Ascending aorta (tissue), 2 donors: ENCODE measurements around the gene GCH1. TPM values are rescaled to one million over a fixed set of nuclear protein-coding genes. Genes with fewer than 3 reads are reported as not detected.
"Not testable (repeated sequence)": the region's sequence is repeated elsewhere in the genome, so short reads cannot be mapped to it uniquely, and the experiment has no call there.

Source experiments
- DNase-seq, 2 donors: peaks; one replicate each; pipeline ENCODE4 v3.0.0-alpha.2; 2019; ENCODE audit warnings: low spot score in 2 of 2
- H3K27ac ChIP-seq, 2 donors: fragments of 200-600 bp; sonication (generic); one replicate each; pipeline ENCODE4 v1.5.1; 2016 to 2017; ENCODE audit warnings: mild to moderate bottlenecking in 1 of 2
- H3K27me3 ChIP-seq: fragments of 200-600 bp; sonication (generic); one replicate; pipeline ENCODE4 v1.5.1; 2017
- H3K36me3 ChIP-seq, 2 donors: fragments of 200-600 bp; sonication (generic); one replicate each; pipeline ENCODE4 v1.5.1; 2016
- H3K4me1 ChIP-seq, 2 donors: fragments of 200-600 bp; sonication (generic); one replicate each; pipeline ENCODE4 v1.5.1; 2016 to 2017; ENCODE audit warnings: mild to moderate bottlenecking in 1 of 2
- H3K4me3 ChIP-seq, 2 donors: fragments of 200-600 bp; sonication (generic); one replicate each; pipeline ENCODE4 v1.5.1; 2016 to 2017; ENCODE audit warnings: mild to moderate bottlenecking in 1 of 2
- H3K9me3 ChIP-seq, 2 donors: fragments of 200-600 bp; sonication (generic); one replicate each; pipeline ENCODE4 v1.5.1; 2016
- intact Hi-C: fragments of 100-400 bp; cut with DNase I; formaldehyde crosslinking; loops from one replicate; pipeline ENCODE4 v1.15.1; 2023
- total RNA-seq: library from RNA; depleted of rRNA; stranded (reverse); fragments of >200 nt; gene quantifications from one replicate; pipeline ENCODE4 v1.1.0, GENCODE V29; 2016
- TF ChIP-seq, protein P1 (sequence below), 3 experiments: fragments of 200-600 bp in 2 of 3; fragments of 450-650 bp in 1 of 3; sonication (generic) in 2 of 3; IDR thresholded peaks; one replicate each; pipeline ENCODE4 v1.5.1; 2016 to 2019; ENCODE audit warnings: antibody characterized with exemption in 3 of 3, mild to moderate bottlenecking in 1 of 3, moderate library complexity in 1 of 3

Gene GCH1
- total RNA-seq, 1 donor from 2014 or later = 3.2 TPM

DNA sequence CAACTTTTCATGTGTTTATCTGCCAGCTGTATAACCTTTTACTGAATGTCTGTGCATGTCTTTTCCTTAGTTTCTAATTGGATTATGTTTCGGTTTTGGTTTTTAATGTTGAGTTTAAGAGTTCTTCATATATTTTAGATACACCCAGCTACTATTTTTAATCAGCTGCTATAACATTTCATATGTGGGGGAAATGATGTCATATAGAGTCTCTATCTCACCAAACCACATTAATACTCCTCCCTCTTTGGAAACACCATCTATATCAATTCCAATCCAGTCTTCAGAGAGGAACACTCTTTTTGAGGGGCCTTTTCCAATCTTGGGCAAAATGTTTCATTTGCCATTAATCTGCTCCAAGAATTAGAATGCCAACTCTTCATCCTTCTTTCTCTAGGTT is 28.5 kb upstream of the GCH1 start:
- H3K4me1 ChIP-seq = no peaks in the 10 kb centered on the region
- intact Hi-C loops = no loop called here
- H3K9me3 ChIP-seq = no peaks in the 10 kb centered on the region
- no peaks in the 10 kb centered on the region for H3K36me3 ChIP-seq
- no peak for DNase-seq
- TF ChIP-seq, protein P1, sequence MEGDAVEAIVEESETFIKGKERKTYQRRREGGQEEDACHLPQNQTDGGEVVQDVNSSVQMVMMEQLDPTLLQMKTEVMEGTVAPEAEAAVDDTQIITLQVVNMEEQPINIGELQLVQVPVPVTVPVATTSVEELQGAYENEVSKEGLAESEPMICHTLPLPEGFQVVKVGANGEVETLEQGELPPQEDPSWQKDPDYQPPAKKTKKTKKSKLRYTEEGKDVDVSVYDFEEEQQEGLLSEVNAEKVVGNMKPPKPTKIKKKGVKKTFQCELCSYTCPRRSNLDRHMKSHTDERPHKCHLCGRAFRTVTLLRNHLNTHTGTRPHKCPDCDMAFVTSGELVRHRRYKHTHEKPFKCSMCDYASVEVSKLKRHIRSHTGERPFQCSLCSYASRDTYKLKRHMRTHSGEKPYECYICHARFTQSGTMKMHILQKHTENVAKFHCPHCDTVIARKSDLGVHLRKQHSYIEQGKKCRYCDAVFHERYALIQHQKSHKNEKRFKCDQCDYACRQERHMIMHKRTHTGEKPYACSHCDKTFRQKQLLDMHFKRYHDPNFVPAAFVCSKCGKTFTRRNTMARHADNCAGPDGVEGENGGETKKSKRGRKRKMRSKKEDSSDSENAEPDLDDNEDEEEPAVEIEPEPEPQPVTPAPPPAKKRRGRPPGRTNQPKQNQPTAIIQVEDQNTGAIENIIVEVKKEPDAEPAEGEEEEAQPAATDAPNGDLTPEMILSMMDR (IDR thresholded peaks at IDR 0.05) = no peak
- H3K27ac ChIP-seq = no peak overlapping the region
- H3K4me3 ChIP-seq = no peak overlapping the region
- no peaks in the 10 kb centered on the region for H3K27me3 ChIP-seq

DNA sequence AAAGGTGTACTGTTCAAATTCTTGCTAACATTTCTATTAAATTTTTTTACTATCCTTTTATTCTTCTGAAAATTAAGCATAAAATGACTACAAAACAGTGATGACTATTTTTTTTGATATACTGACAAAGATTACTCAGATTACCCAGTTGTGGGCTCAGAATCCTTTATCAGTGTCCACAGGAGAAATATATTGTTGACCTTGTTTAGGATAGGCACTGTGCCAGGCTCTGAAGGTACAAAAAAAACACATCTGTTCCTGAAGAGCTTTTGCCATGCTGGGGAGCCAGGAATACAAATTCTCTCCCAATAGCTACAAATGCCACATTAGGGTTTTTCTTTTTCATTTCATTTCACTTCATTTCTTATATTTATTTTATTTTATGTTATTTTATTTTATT is 26.9 kb upstream of the GCH1 start:
- intact Hi-C loops = no loop called here
- Histone ChIP-seq H3K4me1 (no peaks in the 10 kb centered on the region), H3K36me3 (no peaks in the 10 kb centered on the region), H3K9me3 (no peaks in the 10 kb centered on the region), H3K27me3 (no peaks in the 10 kb centered on the region), H3K4me3 (no peak overlapping the region), H3K27ac (no peak overlapping the region)
- TF ChIP-seq, protein P1 (IDR thresholded peaks at IDR 0.05) = no peak
- DNase-seq = no peak

DNA sequence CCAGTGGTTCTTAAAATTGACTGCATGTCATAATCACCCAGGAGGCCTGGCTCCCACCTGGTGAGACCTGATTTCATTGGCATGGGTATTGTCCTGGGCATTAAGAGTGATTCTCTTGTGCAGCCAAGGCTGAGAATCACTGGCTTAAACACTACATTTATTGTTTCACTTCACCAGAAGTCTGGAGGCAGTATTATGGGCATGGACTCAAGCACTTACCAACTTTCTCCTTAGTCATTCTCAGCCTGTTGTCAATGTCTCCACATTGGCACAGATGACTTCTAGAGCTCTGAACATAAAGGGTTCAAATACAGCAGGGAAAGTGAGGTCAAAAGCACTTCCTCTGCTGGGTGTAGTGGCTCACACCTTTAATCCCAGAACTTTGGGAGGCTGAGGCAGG is 25.6 kb upstream of the GCH1 start:
- no peaks in the 10 kb centered on the region for H3K9me3 ChIP-seq
- no peaks in the 10 kb centered on the region for H3K4me1 ChIP-seq
- H3K27ac ChIP-seq = no peak overlapping the region
- intact Hi-C loops = no loop called here
- no peaks in the 10 kb centered on the region for H3K27me3 ChIP-seq
- H3K36me3 ChIP-seq = no peaks in the 10 kb centered on the region
- TF ChIP-seq, protein P1 (IDR thresholded peaks at IDR 0.05) = no peak
- no peak for DNase-seq
- no peak overlapping the region for H3K4me3 ChIP-seq

DNA sequence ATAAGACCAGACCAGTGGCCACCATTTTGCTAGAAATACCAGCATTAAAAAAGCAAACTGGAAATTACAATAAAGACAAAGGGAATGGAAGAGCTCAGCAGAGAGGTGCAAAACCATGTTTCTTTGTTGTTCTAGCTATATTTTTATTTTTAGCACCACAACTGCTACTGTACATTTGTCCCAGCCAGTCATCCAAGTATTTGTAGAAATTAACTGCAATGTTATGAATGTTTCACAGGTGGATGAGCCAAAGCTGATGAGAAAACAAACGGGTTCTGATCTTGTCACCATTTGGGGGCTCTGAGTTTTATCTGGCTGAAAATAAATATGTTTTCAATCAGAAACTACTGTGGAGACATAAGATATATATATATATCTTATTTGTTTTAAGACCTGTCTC is 24.9 kb upstream of the GCH1 start:
- intact Hi-C loops = no loop called here
- Histone ChIP-seq H3K27me3 (no peaks in the 10 kb centered on the region), H3K36me3 (no peaks in the 10 kb centered on the region), H3K4me1 (no peaks in the 10 kb centered on the region), H3K4me3 (no peak overlapping the region), H3K27ac (no peak overlapping the region), H3K9me3 (no peaks in the 10 kb centered on the region)
- TF ChIP-seq, protein P1 (IDR thresholded peaks at IDR 0.05) = no peak
- no peak for DNase-seq

DNA sequence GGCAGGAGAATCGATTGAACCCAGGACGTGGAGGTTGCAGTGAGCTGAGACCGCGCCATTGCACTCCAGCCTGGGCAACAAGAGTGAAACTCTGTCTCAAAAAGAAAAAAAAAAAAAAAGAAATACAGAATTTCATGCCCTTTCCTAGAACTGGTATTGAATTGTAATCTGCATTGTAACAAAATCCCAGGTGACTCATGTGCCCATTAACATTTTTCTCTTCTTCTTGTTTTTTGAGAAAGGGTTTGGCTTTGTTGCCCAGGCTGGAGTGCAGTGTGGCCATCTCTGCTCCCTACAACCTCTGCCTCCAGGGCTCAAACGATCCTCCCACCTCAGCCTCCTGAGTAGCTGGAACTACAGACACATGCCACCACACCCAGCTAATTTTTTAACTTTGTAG is 23.9 kb upstream of the GCH1 start:
- H3K9me3 ChIP-seq, H3K27me3 ChIP-seq, intact Hi-C loops, H3K27ac ChIP-seq, H3K4me3 ChIP-seq, DNase-seq, H3K4me1 ChIP-seq, H3K36me3 ChIP-seq: not testable (repeated sequence)

DNA sequence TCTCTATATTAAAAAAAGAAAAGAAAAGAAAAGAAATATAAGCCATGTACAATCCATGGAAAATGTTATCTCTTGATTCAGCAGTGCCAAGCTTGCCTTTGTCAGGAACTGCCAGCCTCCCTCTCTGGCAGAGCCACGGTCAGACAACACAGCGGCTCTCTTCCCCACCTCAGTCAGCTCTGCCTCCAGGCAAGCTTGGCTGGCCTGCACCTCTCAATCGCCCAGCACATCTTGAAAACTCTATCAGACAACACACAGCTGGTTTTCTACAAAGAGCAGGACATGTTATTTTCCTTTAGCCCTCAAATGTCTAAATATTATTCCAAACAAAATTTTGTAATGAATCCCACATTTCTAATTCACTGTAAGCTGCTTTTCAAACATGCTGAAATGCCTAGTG is 20.0 kb upstream of the GCH1 start:
- Histone ChIP-seq H3K27me3 (no peaks in the 10 kb centered on the region), H3K9me3 (no peaks in the 10 kb centered on the region), H3K27ac (no peak overlapping the region), H3K36me3 (no peaks in the 10 kb centered on the region), H3K4me3 (no peak overlapping the region), H3K4me1 (no peaks in the 10 kb centered on the region)
- DNase-seq = no peak
- TF ChIP-seq, protein P1 (IDR thresholded peaks at IDR 0.05) = no peak
- intact Hi-C loops = no loop called here
